Skin of body (tissue), 2 donors: ENCODE data around the gene UROC1. TPM values are rescaled to one million over a fixed set of nuclear protein-coding genes. Genes with fewer than 3 reads are reported as not detected.

Experiments
- DNase-seq: peaks from one replicate; lab custom pipeline; 2025; lab: John Stamatoyannopoulos, UW
- total RNA-seq: library from RNA; depleted of rRNA; stranded (reverse); fragments of >200 nt; gene quantifications from one replicate; pipeline ENCODE4 v1.2.3, GENCODE V29; 2014

UROC1 gene
- total RNA-seq, 1 donor from 2014 or later = not detected

GRCh38 chr3:126517986-126518778 lies 609 bp upstream of the UROC1 start:
- DNase-seq = no peak

GRCh38 chr3:126516936-126517290 lies 660 bp downstream of the UROC1 start:
- no peak for DNase-seq

GRCh38 chr3:126516152-126516935 lies 1.2 kb downstream of the UROC1 start:
- no peak for DNase-seq

DNA sequence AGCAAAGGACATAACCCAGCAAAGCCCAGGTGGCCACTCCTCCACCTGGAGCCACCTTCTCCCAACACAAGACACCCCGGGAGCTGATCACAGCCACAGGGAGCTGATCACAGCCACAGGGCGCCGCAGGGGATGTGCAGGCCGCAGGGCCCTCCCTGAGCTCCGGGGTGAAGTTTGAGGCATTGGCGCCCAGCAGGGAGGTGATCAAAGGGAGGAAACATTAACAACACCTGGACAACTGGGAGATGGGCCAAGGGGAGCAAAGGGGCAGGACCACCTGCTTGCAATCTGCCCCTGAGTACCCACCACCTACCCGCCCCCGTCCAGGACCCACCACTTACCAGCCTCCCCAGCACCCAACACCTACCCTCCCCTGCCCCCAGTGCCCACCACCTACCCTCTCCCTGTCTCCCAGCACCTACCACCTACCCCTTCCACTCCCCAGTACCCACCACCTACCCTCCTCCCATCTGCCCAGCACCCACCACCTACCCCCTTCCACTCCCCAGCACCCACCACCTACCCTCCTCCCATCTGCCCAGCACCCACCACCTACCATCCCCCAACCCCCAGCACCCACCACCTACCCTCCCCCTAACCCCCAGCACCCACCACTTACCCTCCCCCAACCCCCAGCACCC lies 2.4 kb downstream of the UROC1 start:
- no peak for DNase-seq

GRCh38 chr3:126514161-126514560 lies 3.4 kb downstream of the UROC1 start:
- no peak for DNase-seq

GRCh38 chr3:126512916-126513650 lies 4.5 kb downstream of the UROC1 start:
- DNase-seq = no peak

DNA sequence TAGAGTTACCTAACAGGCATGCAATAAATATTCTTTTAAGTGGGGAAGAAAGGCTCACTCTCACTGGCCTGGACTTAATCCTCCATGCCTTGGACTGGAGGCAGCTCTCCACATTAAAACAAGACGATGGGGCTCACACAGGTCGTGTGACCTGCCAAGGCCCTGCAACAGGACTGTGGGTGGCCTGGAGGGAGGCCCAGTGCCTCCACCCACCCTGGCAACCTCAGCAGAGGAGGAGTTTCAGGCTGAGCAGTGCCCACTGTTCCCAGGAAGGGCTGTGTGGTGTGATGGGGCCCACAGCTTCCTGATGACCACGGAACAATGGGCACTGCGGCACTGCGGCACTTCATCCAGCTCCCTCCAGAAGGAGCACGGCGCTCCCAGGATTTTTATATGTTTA lies 5.5 kb downstream of the UROC1 start:
- no peak for DNase-seq

GRCh38 chr3:126511291-126511690 lies 6.3 kb downstream of the UROC1 start:
- DNase-seq = no peak

DNA sequence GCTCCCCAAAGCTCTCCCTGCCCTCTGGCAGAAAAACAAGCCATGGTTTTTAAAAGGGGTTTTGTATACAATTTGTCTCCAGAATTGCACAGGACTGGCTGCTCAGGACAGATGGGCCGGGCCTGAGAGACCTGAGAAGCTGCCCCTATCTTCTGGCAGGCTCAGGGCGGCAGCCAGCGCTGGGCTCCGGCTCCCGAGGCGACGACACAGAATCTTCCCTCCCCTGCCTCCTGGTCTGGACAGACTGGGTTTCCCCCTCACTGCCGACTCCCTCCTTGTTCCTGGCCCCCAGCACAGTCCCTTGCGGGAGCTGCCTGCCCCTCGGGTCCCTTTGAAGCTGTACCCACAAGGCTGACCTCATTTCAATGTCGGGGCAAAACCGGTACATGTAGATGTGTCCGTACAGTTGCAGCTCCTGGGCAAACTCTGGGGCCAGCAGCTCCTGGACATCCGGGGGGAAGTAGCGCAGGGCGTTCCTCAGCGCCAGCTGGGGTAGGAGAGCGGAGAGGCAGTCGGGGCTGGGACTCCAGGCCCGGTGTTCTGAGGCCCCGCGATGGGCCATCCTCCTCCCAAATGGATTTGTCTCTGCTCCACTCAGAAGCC lies 7.2 kb downstream of the UROC1 start:
- no peak for DNase-seq

- DNase-seq = no peak
Measured at GRCh38 chr3:126509597-126510307, 7.8 kb downstream of the UROC1 start.

GRCh38 chr3:126508564-126508964 lies 9.0 kb downstream of the UROC1 start:
- DNase-seq = no peak

DNA sequence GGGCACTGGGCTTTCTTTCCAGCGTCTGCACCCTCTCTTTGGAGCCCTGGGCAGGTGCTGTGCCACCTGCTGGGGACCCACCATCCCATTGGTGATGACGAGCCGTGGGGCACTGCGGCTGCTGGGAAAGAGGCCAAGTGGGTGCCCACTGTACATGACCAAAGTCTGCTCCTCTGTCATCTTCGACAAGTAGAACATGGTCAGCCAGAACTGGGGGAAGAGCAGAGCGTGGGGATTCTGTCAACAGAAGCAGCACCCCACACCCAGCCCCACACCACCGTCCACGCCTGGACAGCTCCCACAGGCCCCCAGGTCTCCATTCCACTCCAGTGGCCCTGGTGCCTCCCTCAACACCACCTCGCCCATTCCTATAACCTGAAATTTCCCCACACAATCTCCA lies 9.7 kb downstream of the UROC1 start:
- DNase-seq = no peak

GRCh38 chr3:126503701-126504100 lies 13.9 kb downstream of the UROC1 start:
- no peak for DNase-seq

DNA sequence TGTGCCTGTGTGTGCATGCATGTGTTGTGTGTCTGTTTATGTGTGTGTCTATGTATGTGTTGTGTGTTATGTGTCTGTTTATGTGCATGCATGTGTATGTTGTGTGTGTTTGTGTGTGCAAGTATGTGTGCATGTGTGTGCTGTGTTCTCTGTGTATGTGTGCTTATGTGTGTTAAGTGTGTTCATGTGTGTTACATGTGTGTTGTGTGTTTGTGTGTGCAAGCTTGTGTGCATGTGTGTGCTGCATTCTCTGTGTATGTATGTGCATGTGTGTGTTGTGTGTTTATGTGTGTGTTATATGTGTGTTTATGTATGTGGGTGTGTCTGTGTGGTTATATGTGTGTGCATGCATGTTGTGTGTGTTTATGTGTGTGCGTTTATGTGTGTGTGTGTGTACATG lies 14.9 kb downstream of the UROC1 start:
- no peak for DNase-seq

DNA sequence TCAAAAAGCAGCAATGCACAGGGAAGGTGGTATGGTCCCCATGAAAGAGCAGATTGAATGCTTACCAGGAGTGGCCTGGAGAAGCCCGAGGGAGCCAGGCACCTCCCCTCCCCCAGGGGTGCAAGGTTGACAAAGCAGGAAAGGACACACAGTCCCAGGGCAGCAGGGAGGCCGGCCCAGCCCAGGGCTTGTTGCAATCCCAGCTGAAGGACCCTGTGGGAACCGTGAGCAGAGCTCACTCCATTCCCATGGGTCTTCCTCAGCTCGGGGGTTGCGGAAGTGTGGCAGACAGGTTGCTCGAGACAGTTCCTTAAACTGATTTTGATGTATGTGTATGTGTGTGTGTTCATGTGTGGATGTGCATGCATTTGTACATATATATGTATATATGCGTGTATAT lies 15.8 kb downstream of the UROC1 start:
- DNase-seq = no peak

- DNase-seq = no peak
Measured at GRCh38 chr3:126501054-126501453, 16.5 kb downstream of the UROC1 start.

DNA sequence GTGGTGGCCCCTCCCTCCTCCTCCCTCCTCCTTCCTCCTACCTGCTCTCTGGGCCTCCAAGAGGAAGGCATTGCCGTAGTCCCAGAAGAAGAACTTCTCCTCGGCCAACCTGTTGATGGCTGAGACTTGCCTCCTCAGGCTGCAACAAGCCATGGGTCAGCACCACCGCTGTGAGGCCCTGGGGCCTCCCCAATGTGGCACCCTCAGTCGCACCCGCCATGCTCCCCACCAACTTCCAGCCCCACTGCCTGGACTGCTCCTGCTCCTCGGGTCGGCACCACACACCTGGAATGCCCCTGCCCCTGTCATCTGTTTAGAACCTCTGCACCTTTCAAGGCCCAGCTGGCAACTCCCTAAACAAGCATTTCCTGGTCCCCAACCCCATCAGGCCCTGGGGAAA lies 17.6 kb downstream of the UROC1 start:
- no peak for DNase-seq

DNA sequence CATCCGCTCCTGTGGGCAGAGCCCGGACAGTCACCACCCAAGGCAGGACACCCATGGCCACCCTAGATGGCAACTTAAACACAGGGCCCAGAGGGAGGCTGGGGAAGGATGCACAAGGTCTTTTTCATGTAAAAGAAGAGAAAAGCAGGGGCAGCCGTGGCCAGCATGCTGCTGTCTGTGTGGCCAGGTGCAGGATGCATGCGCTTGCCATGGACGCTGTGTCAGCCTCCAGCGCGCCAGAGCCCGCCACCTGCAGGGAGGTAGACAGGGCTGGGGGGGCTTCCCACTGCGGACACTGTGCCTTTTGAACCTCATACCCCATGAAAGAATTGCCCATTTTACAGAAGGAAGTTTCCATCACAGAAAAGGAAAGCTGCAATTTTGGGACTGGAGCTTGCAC lies 18.2 kb downstream of the UROC1 start:
- no peak for DNase-seq

DNA sequence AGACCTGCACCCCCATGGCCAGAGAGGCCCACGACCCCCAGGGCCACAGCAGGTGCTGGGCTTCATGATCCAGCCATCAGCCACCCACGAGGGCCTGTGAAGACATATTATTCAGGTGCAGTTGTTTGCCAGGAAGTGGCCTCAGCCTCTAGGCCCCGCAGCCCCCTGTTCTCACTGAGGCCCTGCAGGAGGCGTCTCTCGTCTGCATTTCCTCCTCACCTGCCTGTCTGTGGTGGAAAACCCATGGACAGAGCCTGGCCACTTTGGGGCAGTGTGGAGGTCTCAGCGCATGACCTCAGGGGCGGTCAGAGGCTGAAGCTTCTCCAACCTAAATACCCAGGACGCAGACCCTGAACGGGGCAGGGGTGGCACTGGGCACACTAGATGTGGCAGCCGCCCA lies 18.6 kb downstream of the UROC1 start:
- DNase-seq = no peak

DNA sequence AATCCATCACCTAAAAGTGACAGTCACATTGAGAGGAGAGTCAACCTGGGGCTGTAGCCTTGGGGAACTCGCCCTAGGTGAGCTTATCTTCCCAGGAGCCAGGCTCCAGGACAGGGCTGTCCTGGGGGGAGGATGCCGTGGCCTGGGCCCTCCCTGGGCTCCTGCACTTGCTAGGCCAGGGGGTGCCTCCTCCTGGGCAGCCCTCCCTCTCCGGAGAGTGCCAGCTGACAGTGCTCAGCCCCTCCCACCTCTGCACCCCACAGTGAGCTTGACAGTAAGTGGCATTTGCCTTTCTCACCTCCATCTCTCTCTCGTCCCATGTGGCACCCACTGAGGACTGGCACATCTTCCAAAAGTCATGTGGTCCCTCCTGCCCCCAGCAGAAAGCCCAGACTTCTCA lies 19.1 kb downstream of the UROC1 start:
- DNase-seq = no peak

GRCh38 chr3:126497956-126498355 lies 19.6 kb downstream of the UROC1 start:
- DNase-seq = no peak
